NCI-H1694 treated with DMSO at 0.1 percent for 48 hours (cell line): ENCODE measurements around the gene TAF4.

ENCODE experiments used
- DNase-seq: peaks from one replicate; lab custom pipeline; 2025; lab: John Stamatoyannopoulos, UW

TAF4 gene

GRCh38 chr20:61964675-61965605, 100.7 kb downstream of the TAF4 start:
- DNase-seq = no peak

- no peak for DNase-seq
Observed at GRCh38 chr20:61963885-61964674, 101.6 kb downstream of the TAF4 start.

GRCh38 chr20:61963149-61963548, 102.5 kb downstream of the TAF4 start:
- no peak for DNase-seq

- no peak for DNase-seq
Observed at GRCh38 chr20:61960836-61961235, 104.8 kb downstream of the TAF4 start.

- no peak for DNase-seq
Observed at GRCh38 chr20:61958773-61959700, 106.6 kb downstream of the TAF4 start.

GRCh38 chr20:61957961-61958715, 107.5 kb downstream of the TAF4 start:
- no peak for DNase-seq

GRCh38 chr20:61956396-61957342, 109.0 kb downstream of the TAF4 start:
- no peak for DNase-seq

- DNase-seq = no peak
Observed at GRCh38 chr20:61955668-61956395, 109.8 kb downstream of the TAF4 start.

GRCh38 chr20:61954276-61955021, 111.2 kb downstream of the TAF4 start:
- no peak for DNase-seq

- DNase-seq = no peak
Observed at GRCh38 chr20:61953037-61954021, 112.4 kb downstream of the TAF4 start.

- DNase-seq = no peak
Observed at GRCh38 chr20:61951695-61952533, 113.8 kb downstream of the TAF4 start.

- DNase-seq = no peak
Observed at GRCh38 chr20:61950641-61951071, 115.0 kb downstream of the TAF4 start.

GRCh38 chr20:61949714-61950640, 115.7 kb downstream of the TAF4 start:
- no peak for DNase-seq

- no peak for DNase-seq
Observed at GRCh38 chr20:61949363-61949713, 116.3 kb downstream of the TAF4 start.
